OCI-LY7 (cell line): ENCODE results near the gene WDR64. TPM values are rescaled to one million over a fixed set of nuclear protein-coding genes. Genes with fewer than 3 reads are reported as not detected.

Source experiments
- BruUV-seq: library from RNA; stranded (reverse); fragments of 400-500 nt; replicated peaks from 2 replicates; lab custom pipeline; 2021; lab: Mats Ljungman, UMichigan
- CTCF ChIA-PET: fragments of 300-600 bp; sonication (Branson Sonifier 250); formaldehyde crosslinking; loops from one replicate; lab custom pipeline; 2022; ENCODE audit warnings: antibody characterized with exemption; ENCODE audit not compliant: unreplicated experiment; lab: Charles Lee
- POLR2A ChIA-PET: fragments of 300-600 bp; sonication (Branson Sonifier 250); formaldehyde crosslinking; loops from one replicate; lab custom pipeline; 2022; ENCODE audit warnings: antibody characterized with exemption; lab: Charles Lee
- DNase-seq: peaks from one replicate; pipeline ENCODE4 v3.0.0-alpha.2; 2015; ENCODE audit warnings: low spot score
- H2AFZ ChIP-seq: fragments of 200-600 bp; sonication (generic), shearing (Covaris generic); 2 replicates; pipeline ENCODE4 v1.6.1; 2014; ENCODE audit warnings: mild to moderate bottlenecking, antibody characterized with exemption, low read length, moderate library complexity
- H3K27ac ChIP-seq: fragments of 200-600 bp; sonication (generic); 2 replicates; pipeline ENCODE4 v1.5.1; 2014; ENCODE audit warnings: mixed run types, low read depth, mild to moderate bottlenecking, moderate library complexity, low read length, inconsistent platforms; ENCODE audit not compliant: poor library complexity, severe bottlenecking
- H3K36me3 ChIP-seq: fragments of 200-600 bp; sonication (generic); 2 replicates; pipeline ENCODE4 v1.6.1; 2014; ENCODE audit warnings: mild to moderate bottlenecking, antibody characterized with exemption, low read length, moderate library complexity, mixed read lengths; ENCODE audit not compliant: insufficient read depth
- H3K4me1 ChIP-seq: fragments of 200-600 bp; sonication (generic); 2 replicates; pipeline ENCODE4 v1.5.1; 2014; ENCODE audit warnings: mild to moderate bottlenecking, low read length; ENCODE audit not compliant: insufficient read depth, poor library complexity, severe bottlenecking
- H3K4me2 ChIP-seq: fragments of 200-600 bp; sonication (generic); 2 replicates; pipeline ENCODE4 v1.6.1; 2014; ENCODE audit warnings: mild to moderate bottlenecking, low read length
- H3K4me3 ChIP-seq: fragments of 200-600 bp; sonication (generic); 2 replicates; pipeline ENCODE4 v1.5.1; 2014; ENCODE audit warnings: mild to moderate bottlenecking, low read depth, low read length; ENCODE audit not compliant: poor library complexity, severe bottlenecking
- H3K79me2 ChIP-seq: fragments of 200-600 bp; sonication (generic); 2 replicates; pipeline ENCODE4 v1.6.1; 2016; ENCODE audit warnings: low read depth, mild to moderate bottlenecking, low read length, moderate library complexity, mixed read lengths; ENCODE audit not compliant: insufficient read depth
- H3K9me2 ChIP-seq: fragments of 200-600 bp; sonication (generic); 2 replicates; pipeline ENCODE4 v1.6.1; 2016; ENCODE audit warnings: mild to moderate bottlenecking, low read length, mixed read lengths; ENCODE audit not compliant: insufficient read depth
- H3K9me3 ChIP-seq: fragments of 200-600 bp; sonication (generic); 2 replicates; pipeline ENCODE4 v1.6.1; 2014; ENCODE audit warnings: mild to moderate bottlenecking, mixed run types, low read length, mixed read lengths
- H4K20me1 ChIP-seq: fragments of 200-600 bp; sonication (generic); 2 replicates; pipeline ENCODE4 v1.6.1; 2014; ENCODE audit warnings: mild to moderate bottlenecking, antibody characterized with exemption, low read length, moderate library complexity, mixed read lengths; ENCODE audit not compliant: insufficient read depth
- EZH2phosphoT487 ChIP-seq: fragments of 200-600 bp; sonication (generic); IDR thresholded peaks from 2 replicates; pipeline ENCODE4 v1.6.1; 2018; ENCODE audit warnings: low read depth, borderline replicate concordance, mild to moderate bottlenecking, mixed run types, antibody characterized with exemption, low read length, moderate library complexity, mixed read lengths
- intact Hi-C: fragments of 100-400 bp; cut with micrococcal nuclease; formaldehyde crosslinking; loops from one replicate; pipeline ENCODE4 v1.10.0; 2022; ENCODE audit not compliant: unreplicated experiment
- total RNA-seq, 2 experiments: library from RNA; depleted of rRNA in 1 of 2; stranded (reverse); fragments of >200 nt in 1 of 2; shearing (Covaris generic) in 1 of 2; gene quantifications; 2 replicates each; pipeline ENCODE4 v1.2.3, GENCODE V29; 2014 to 2022
- TF ChIP-seq, protein P1 (sequence below): fragments of 200-600 bp; sonication (generic); conservative IDR thresholded peaks from 2 replicates; pipeline ENCODE4 v1.5.1; 2014; ENCODE audit warnings: mild to moderate bottlenecking, antibody characterized with exemption, low read length, moderate library complexity, mixed read lengths

WDR64 gene
- total RNA-seq, 2 experiments from 2014 or later: not detected

DNA sequence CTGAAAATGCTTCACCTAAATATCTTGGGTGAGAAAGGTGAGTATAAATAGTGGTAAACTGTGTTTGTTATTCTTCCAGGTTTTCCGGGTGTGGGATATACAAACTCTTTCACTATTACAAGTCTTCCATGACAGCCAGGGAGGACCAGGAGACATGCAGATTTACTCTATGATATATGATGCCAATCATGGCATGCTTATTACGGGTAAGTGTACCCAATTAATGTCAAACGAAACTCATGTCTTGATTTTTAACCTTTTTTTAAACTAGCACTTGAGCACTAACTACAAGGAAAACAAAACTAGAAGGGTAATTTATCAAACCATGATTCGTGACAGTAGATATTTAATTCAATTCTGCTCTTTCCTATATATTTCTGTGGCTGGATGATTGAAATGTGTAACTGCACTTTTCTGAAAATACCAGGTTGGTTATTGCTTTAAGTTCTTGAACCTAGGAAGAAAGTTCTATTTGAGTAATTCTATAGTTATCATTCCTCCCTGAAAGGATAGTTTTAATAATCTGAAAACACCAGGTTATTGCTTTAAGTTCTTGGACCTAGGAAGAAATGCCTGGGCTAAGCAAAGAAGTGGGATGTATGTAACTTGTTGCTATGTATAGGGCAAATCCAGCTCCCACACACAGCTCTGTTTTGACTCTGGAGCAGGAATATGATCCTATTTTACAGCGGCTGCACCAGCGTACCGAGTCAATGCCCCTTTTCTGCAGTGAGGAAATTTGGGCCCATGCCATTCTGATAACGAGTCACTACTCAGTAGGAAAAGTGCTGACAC lies 86.4 kb downstream of the WDR64 start:
- no peak overlapping the region for H3K4me2 ChIP-seq
- ChIA-PET POLR2A (interaction anchor here (1.5 kb wide), 1 partner anchor 11 kb away, joined by 4 read pairs; no protein-coding TSS in a partner anchor), CTCF (no interaction called here)
- no peaks in the 10 kb centered on the region for H3K9me3 ChIP-seq
- DNase-seq: no peak
- H3K27ac ChIP-seq: no peak overlapping the region
- H3K9me2 ChIP-seq: no peaks in the 10 kb centered on the region
- intact Hi-C loops: no loop called here
- no peak overlapping the region for H3K4me3 ChIP-seq
- H3K4me1 ChIP-seq: no peaks in the 10 kb centered on the region
- H2AFZ ChIP-seq: no peak overlapping the region
- TF ChIP-seq EZH2phosphoT487: no peak
- TF ChIP-seq, protein P1, sequence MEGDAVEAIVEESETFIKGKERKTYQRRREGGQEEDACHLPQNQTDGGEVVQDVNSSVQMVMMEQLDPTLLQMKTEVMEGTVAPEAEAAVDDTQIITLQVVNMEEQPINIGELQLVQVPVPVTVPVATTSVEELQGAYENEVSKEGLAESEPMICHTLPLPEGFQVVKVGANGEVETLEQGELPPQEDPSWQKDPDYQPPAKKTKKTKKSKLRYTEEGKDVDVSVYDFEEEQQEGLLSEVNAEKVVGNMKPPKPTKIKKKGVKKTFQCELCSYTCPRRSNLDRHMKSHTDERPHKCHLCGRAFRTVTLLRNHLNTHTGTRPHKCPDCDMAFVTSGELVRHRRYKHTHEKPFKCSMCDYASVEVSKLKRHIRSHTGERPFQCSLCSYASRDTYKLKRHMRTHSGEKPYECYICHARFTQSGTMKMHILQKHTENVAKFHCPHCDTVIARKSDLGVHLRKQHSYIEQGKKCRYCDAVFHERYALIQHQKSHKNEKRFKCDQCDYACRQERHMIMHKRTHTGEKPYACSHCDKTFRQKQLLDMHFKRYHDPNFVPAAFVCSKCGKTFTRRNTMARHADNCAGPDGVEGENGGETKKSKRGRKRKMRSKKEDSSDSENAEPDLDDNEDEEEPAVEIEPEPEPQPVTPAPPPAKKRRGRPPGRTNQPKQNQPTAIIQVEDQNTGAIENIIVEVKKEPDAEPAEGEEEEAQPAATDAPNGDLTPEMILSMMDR: no peak
- BruUV-seq: no TSS peak
- H3K79me2 ChIP-seq: no peaks in the 10 kb centered on the region
- H4K20me1 ChIP-seq: no peaks in the 10 kb centered on the region
- H3K36me3 ChIP-seq: no peaks in the 10 kb centered on the region

DNA sequence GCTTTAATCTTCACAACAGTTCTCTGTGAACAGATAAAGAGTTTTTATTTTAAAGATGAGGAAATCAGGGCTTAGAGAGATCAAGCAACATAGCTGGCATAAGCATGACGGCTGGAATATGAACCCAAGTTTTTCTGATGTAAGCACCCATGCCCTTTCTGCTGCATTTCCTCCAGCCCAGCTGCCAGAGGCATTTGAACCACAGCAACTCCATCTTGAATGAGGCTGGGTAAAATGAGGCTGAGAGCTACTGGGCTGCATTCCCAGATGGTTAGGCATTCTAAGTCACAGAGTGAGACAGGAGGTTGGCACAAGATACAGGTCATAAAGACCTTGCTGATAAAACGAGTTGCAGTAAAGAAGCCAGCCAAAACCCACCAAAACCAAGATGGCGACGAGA lies 90.0 kb downstream of the WDR64 start:
- no peak overlapping the region for H3K4me2 ChIP-seq
- no peaks in the 10 kb centered on the region for H4K20me1 ChIP-seq
- BruUV-seq: no TSS peak
- H3K36me3 ChIP-seq: no peaks in the 10 kb centered on the region
- DNase-seq: no peak
- POLR2A ChIA-PET: no interaction called here
- TF ChIP-seq EZH2phosphoT487: no peak
- TF ChIP-seq, protein P1: no peak
- no peak overlapping the region for H3K4me3 ChIP-seq
- intact Hi-C loops: no loop called here
- H3K4me1 ChIP-seq: no peaks in the 10 kb centered on the region
- H3K27ac ChIP-seq: no peak overlapping the region
- no peaks in the 10 kb centered on the region for H3K9me2 ChIP-seq
- no peaks in the 10 kb centered on the region for H3K9me3 ChIP-seq
- CTCF ChIA-PET: no interaction called here
- no peak overlapping the region for H2AFZ ChIP-seq
- H3K79me2 ChIP-seq: no peaks in the 10 kb centered on the region

DNA sequence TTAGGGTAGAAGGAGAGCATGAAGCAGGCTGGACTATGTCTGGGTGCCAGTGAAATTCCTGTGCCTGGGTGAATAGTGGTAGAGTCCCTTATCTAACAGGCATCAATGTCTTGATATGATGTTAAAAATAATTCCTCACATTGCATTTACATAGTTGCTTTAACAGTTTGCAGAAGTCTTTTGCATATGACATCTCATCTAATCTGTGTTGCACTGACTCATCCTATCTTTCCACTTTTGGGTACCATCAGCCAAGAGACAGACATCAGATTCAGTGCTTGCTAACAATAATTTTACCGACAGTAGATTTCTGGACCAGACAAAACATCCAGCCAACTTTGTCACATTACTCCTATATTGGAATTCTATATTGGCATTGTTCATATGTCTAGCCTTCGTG lies 92.5 kb downstream of the WDR64 start:
- Histone ChIP-seq H2AFZ (no peak overlapping the region), H3K9me2 (no peaks in the 10 kb centered on the region), H3K4me2 (no peak overlapping the region), H4K20me1 (no peaks in the 10 kb centered on the region), H3K4me3 (no peak overlapping the region), H3K9me3 (no peaks in the 10 kb centered on the region), H3K27ac (no peak overlapping the region), H3K36me3 (no peaks in the 10 kb centered on the region), H3K79me2 (no peaks in the 10 kb centered on the region), H3K4me1 (no peaks in the 10 kb centered on the region)
- ChIA-PET POLR2A (no interaction called here), CTCF (no interaction called here)
- no peak for DNase-seq
- TF ChIP-seq, protein P1: no peak
- no peak for TF ChIP-seq EZH2phosphoT487
- no TSS peak for BruUV-seq
- intact Hi-C loops: no loop called here
